ENCODE results near the gene XAB2. TPM values are rescaled to one million over a fixed set of nuclear protein-coding genes. Genes with fewer than 3 reads are reported as not detected.
"Not testable (repeated sequence)": the region's sequence is repeated elsewhere in the genome, so short reads cannot be mapped to it uniquely, and the experiment has no call there.

Gene XAB2
- total and polyA plus RNA-seq, 2 experiments from 2014 or later = 12.2 to 33.0 TPM

DNA sequence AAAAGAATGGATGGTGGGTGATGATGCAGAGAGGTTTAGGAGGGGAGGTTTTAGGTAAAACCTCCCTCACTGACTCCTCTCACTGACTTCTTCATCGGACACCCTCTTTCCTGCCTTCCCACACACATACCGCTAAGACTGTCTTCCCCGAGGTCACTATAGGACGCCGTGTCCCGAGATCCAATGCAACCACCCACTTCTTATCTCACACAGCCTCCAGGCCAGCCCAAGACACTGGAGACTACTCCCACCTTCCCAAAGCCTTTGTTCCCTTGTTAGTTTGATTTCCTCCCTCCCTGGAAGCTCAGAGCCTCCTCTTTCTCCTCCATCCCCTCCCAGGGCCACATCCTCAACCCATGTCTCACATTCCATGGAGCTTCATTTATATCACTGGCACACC, 50.2 kb downstream of the XAB2 start:
- Histone ChIP-seq H3K79me2 (ENCODE audit: insufficient read depth) (no peaks in the 10 kb centered on the region), H3K27me3 (replicated peaks; ENCODE audit: insufficient read depth) (no peaks in the 10 kb centered on the region; the same call in 1 of the 2 replicates), H3K4me3 (no peak overlapping the region), H3K4me1 (ENCODE audit: insufficient read depth) (no peaks in the 10 kb centered on the region), H3K27ac (no peak overlapping the region), H3K9me3 (ENCODE audit: low read depth) (no peaks in the 10 kb centered on the region), H3K9me2 (ENCODE audit: insufficient read depth) (no peaks in the 10 kb centered on the region), H3K4me2 (ENCODE audit: unreplicated experiment) (no peak overlapping the region), H3K36me3 (ENCODE audit: low read depth) (no peaks in the 10 kb centered on the region), H3F3A (ENCODE audit: insufficient read depth) (no peaks in the 10 kb centered on the region), H3K9ac (no peak overlapping the region), H2AFZ (no peak overlapping the region), H4K20me1 (ENCODE audit: insufficient read depth) (no peaks in the 10 kb centered on the region)
- TF ChIP-seq EZH2phosphoT487 (IDR thresholded peaks at IDR 0.05; ENCODE audit: insufficient read depth, low read depth) (no peak), EZH2 (IDR thresholded peaks at IDR 0.05; ENCODE audit: insufficient read depth, poor library complexity, severe bottlenecking) (no peak)
- no peak for DNase-seq
- WGBS, 2 experiments (ENCODE audit: low coverage in 1 of 2, low lambda C conversion rate in 2 of 2, missing lambda C conversion rate in 2 of 2) = 67 to 76% methylated on average over 6 of the region's 6 CpGs
- in situ Hi-C loops (cut with MboI) = no loop called here

DNA sequence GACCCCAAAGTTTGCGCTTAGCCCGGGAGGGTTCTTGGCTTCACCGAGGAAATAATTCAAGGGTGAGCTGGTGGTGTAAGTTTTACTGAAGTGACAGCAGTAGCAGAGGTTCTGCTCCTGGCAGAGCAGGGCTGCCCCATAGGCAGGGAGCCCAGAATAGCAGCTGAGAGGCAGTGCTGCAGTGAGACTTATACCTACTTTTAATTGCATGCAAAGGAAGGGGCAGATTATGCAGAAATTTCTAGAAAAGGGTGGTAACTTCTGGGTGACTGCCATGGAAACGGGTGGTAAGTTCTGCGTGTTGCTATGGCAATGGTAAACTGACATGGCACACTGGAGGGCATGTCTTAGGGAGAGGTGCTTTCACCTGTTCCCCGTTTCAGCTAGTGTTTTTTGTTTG, 51.2 kb downstream of the XAB2 start:
- no peaks in the 10 kb centered on the region for H3K36me3 ChIP-seq (ENCODE audit: low read depth)
- H3K27ac ChIP-seq = no peak overlapping the region
- H3K79me2 ChIP-seq (ENCODE audit: insufficient read depth) = no peaks in the 10 kb centered on the region
- no peaks in the 10 kb centered on the region; the same call in 1 of the 2 replicates for H3K27me3 ChIP-seq (replicated peaks; ENCODE audit: insufficient read depth)
- no peak overlapping the region for H2AFZ ChIP-seq
- no peak overlapping the region for H3K4me3 ChIP-seq
- no peak overlapping the region for H3K9ac ChIP-seq
- no peaks in the 10 kb centered on the region for H3K4me1 ChIP-seq (ENCODE audit: insufficient read depth)
- WGBS, 2 experiments (ENCODE audit: low coverage in 1 of 2, low lambda C conversion rate in 2 of 2, missing lambda C conversion rate in 2 of 2) = 40 to 46% methylated on average over 6 of the region's 6 CpGs
- H3K9me2 ChIP-seq (ENCODE audit: insufficient read depth) = no peaks in the 10 kb centered on the region
- TF ChIP-seq EZH2 (IDR thresholded peaks at IDR 0.05; ENCODE audit: insufficient read depth, poor library complexity, severe bottlenecking) = no peak
- no peak for TF ChIP-seq EZH2phosphoT487 (IDR thresholded peaks at IDR 0.05; ENCODE audit: insufficient read depth, low read depth)
- no peaks in the 10 kb centered on the region for H3F3A ChIP-seq (ENCODE audit: insufficient read depth)
- no peaks in the 10 kb centered on the region for H4K20me1 ChIP-seq (ENCODE audit: insufficient read depth)
- in situ Hi-C loops (cut with MboI) = no loop called here
- H3K9me3 ChIP-seq (ENCODE audit: low read depth) = no peaks in the 10 kb centered on the region
- H3K4me2 ChIP-seq (ENCODE audit: unreplicated experiment) = no peak overlapping the region
- DNase-seq = no peak

DNA sequence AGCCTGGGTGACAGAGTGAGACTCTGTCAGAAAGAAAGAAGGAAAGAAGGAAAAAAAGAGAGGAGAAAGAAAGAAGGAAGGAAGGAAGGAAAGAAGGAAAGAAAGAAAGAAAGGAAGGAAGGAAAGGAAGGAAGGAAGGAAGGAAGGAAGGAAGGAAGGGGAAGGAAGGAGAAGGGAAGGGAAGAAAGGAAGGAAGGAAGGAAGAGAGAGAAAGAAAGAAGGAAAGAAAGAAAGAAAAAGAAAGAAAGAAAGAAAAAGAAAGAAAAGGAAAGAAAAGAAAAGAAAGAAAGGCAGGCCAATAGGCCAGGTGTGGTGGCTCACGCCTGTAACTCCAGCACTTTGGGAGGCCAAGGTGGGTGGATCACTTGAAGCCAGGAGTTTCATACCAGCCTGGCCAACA, 51.9 kb downstream of the XAB2 start:
- H3K36me3 ChIP-seq (ENCODE audit: low read depth); in situ Hi-C loops (cut with MboI); H3K9me3 ChIP-seq (ENCODE audit: low read depth); H3K4me2 ChIP-seq (ENCODE audit: unreplicated experiment); H3K79me2 ChIP-seq (ENCODE audit: insufficient read depth); H3K9ac ChIP-seq; H3K4me1 ChIP-seq (ENCODE audit: insufficient read depth); H3K27me3 ChIP-seq (replicated peaks; ENCODE audit: insufficient read depth); H2AFZ ChIP-seq; DNase-seq; H4K20me1 ChIP-seq (ENCODE audit: insufficient read depth); H3K27ac ChIP-seq; H3K9me2 ChIP-seq (ENCODE audit: insufficient read depth); H3F3A ChIP-seq (ENCODE audit: insufficient read depth); H3K4me3 ChIP-seq: not testable (repeated sequence)
- 86 to 100% methylated on average over 1 of the region's 1 CpG for WGBS, 2 experiments (ENCODE audit: low coverage in 1 of 2, low lambda C conversion rate in 2 of 2, missing lambda C conversion rate in 2 of 2)

DNA sequence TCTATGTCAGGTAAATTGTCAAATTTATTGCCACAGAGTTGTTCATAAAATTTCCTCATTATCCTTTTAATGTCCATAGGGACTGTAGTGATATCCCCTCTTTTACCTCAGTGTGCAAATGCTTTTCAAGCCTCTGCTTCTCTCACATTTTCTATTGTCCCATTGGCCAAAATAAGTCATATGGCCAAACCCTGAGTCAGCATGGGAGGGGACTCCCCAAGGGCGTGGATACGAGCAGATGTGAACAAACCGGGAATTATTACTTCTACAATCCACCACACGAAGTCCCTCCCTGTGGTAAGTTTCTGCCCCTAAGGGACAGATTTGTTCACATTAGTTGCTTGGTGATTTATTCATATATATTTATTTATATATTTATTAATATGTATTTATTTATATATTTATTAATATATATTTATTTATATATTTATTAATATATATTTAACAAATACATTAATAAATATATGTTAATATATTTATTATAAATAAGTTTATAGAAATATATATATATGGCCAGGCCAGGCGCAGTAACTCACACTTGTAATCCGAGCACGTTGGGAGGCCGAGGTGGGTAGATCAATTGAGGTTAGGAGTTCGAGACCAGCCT, 53.8 kb downstream of the XAB2 start:
- H4K20me1 ChIP-seq (ENCODE audit: insufficient read depth) = no peaks in the 10 kb centered on the region
- H3K9ac ChIP-seq = no peak overlapping the region
- DNase-seq = peak; percentile 52
- no peak overlapping the region for H2AFZ ChIP-seq
- 55 to 63% methylated on average over 9 of the region's 9 CpGs for WGBS, 2 experiments (ENCODE audit: low coverage in 1 of 2, low lambda C conversion rate in 2 of 2, missing lambda C conversion rate in 2 of 2)
- no peak overlapping the region for H3K4me3 ChIP-seq
- no peaks in the 10 kb centered on the region for H3K79me2 ChIP-seq (ENCODE audit: insufficient read depth)
- in situ Hi-C loops (cut with MboI) = no loop called here
- no peaks in the 10 kb centered on the region; the same call in 1 of the 2 replicates for H3K27me3 ChIP-seq (replicated peaks; ENCODE audit: insufficient read depth)
- H3K9me3 ChIP-seq (ENCODE audit: low read depth) = no peaks in the 10 kb centered on the region
- H3F3A ChIP-seq (ENCODE audit: insufficient read depth) = no peaks in the 10 kb centered on the region
- H3K4me1 ChIP-seq (ENCODE audit: insufficient read depth) = no peaks in the 10 kb centered on the region
- no peak overlapping the region for H3K4me2 ChIP-seq (ENCODE audit: unreplicated experiment)
- TF ChIP-seq EZH2 (IDR thresholded peaks at IDR 0.05; ENCODE audit: insufficient read depth, poor library complexity, severe bottlenecking) = no peak
- TF ChIP-seq EZH2phosphoT487 (IDR thresholded peaks at IDR 0.05; ENCODE audit: insufficient read depth, low read depth) = no peak
- H3K36me3 ChIP-seq (ENCODE audit: low read depth) = no peaks in the 10 kb centered on the region
- H3K9me2 ChIP-seq (ENCODE audit: insufficient read depth) = no peaks in the 10 kb centered on the region
- H3K27ac ChIP-seq = no peak overlapping the region

DNA sequence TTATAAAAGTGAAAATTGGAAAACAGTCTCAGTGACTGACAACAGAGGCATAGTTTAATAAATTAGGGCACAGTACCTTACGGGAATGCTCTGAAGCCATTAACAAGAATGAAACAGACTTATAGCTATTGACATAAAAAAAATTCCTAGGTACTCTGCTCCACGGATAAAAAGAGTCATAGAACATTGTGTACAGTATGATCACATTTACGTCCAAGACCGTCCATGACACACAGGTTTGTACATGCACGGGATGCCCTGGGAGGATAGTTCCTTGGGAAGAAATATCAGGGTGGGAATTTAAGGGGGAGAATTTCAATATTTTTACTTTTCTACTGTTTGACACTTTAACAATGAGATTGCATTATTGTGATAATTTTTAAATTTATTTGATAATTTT, 58.6 kb downstream of the XAB2 start:
- H3K4me1 ChIP-seq (ENCODE audit: insufficient read depth) = no peaks in the 10 kb centered on the region
- 58 to 61% methylated on average over 5 of the region's 5 CpGs for WGBS, 2 experiments (ENCODE audit: low coverage in 1 of 2, low lambda C conversion rate in 2 of 2, missing lambda C conversion rate in 2 of 2)
- no peaks in the 10 kb centered on the region for H3K79me2 ChIP-seq (ENCODE audit: insufficient read depth)
- in situ Hi-C loops (cut with MboI) = no loop called here
- TF ChIP-seq EZH2phosphoT487 (IDR thresholded peaks at IDR 0.05; ENCODE audit: insufficient read depth, low read depth) = no peak
- no peak for TF ChIP-seq EZH2 (IDR thresholded peaks at IDR 0.05; ENCODE audit: insufficient read depth, poor library complexity, severe bottlenecking)
- H3K4me2 ChIP-seq (ENCODE audit: unreplicated experiment) = no peak overlapping the region
- no peak overlapping the region for H3K27ac ChIP-seq
- H3K36me3 ChIP-seq (ENCODE audit: low read depth) = no peaks in the 10 kb centered on the region
- no peaks in the 10 kb centered on the region for H3K9me2 ChIP-seq (ENCODE audit: insufficient read depth)
- no peaks in the 10 kb centered on the region for H3F3A ChIP-seq (ENCODE audit: insufficient read depth)
- no peaks in the 10 kb centered on the region for H4K20me1 ChIP-seq (ENCODE audit: insufficient read depth)
- H3K27me3 ChIP-seq (replicated peaks; ENCODE audit: insufficient read depth) = no peaks in the 10 kb centered on the region
- H3K9me3 ChIP-seq (ENCODE audit: low read depth) = no peaks in the 10 kb centered on the region
- no peak for DNase-seq
- no peak overlapping the region for H3K9ac ChIP-seq
- H3K4me3 ChIP-seq = no peak overlapping the region
- no peak overlapping the region for H2AFZ ChIP-seq

Small RNA genes lying within 50 kb of the gene (microRNA-seq; reads per million reads assigned to microRNA genes)
- not detected for gene MIR6792 (ENCODE audit: borderline number of aligned reads)

Small RNA genes lying within 50 kb of the gene (small RNA-seq; reads per million reads assigned to genes)
- not detected for gene MIR6792 (ENCODE audit: low read depth, low replicate concordance)

Other genes with a start within 250 kb of the XAB2 start
- gene PEX11G, start 140.5 kb downstream of the XAB2 start, total RNA-seq (2014; rRNA removed; shearing (Covaris generic)) = 4.0 and 5.2 TPM in 2 replicates
- gene PEX11G, start 140.5 kb downstream of the XAB2 start, polyA plus RNA-seq (2016; fragmentation: Nextera tagmentation; extraction: Ambion mirVana) = 6.0 and 6.2 TPM in 2 replicates
- 51.1 and 56.3 TPM in 2 replicates for gene ZNF358, start 113.4 kb downstream of the XAB2 start, total RNA-seq (2014; rRNA removed; shearing (Covaris generic))
- 11.4 and 12.0 TPM in 2 replicates for gene ZNF358, start 113.4 kb downstream of the XAB2 start, polyA plus RNA-seq (2016; fragmentation: Nextera tagmentation; extraction: Ambion mirVana)
- 4.9 and 5.9 TPM in 2 replicates for gene MCOLN1, start 106.9 kb downstream of the XAB2 start, total RNA-seq (2014; rRNA removed; shearing (Covaris generic))
- 28.6 TPM in 2 replicates for gene MCOLN1, start 106.9 kb downstream of the XAB2 start, polyA plus RNA-seq (2016; fragmentation: Nextera tagmentation; extraction: Ambion mirVana)
- 86.6 and 116 TPM in 2 replicates for gene PNPLA6, start 93.8 kb downstream of the XAB2 start, total RNA-seq (2014; rRNA removed; shearing (Covaris generic))
- 65.0 and 67.2 TPM in 2 replicates for gene PNPLA6, start 93.8 kb downstream of the XAB2 start, polyA plus RNA-seq (2016; fragmentation: Nextera tagmentation; extraction: Ambion mirVana)
- gene CAMSAP3, start 33.7 kb downstream of the XAB2 start, total RNA-seq (2014; rRNA removed; shearing (Covaris generic)) = not detected in 2 replicates
- not detected in 2 replicates for gene CAMSAP3, start 33.7 kb downstream of the XAB2 start, polyA plus RNA-seq (2016; fragmentation: Nextera tagmentation; extraction: Ambion mirVana)
- 7.6 and 13.5 TPM in 2 replicates for gene PET100, start 248 bp upstream of the XAB2 start, total RNA-seq (2014; rRNA removed; shearing (Covaris generic))
- gene PET100, start 248 bp upstream of the XAB2 start, polyA plus RNA-seq (2016; fragmentation: Nextera tagmentation; extraction: Ambion mirVana) = 189 and 199 TPM in 2 replicates
- gene PCP2, start 4.2 kb upstream of the XAB2 start, total RNA-seq (2014; rRNA removed; shearing (Covaris generic)) = not detected in 2 replicates
- gene PCP2, start 4.2 kb upstream of the XAB2 start, polyA plus RNA-seq (2016; fragmentation: Nextera tagmentation; extraction: Ambion mirVana) = not detected in 2 replicates
- 1.8 TPM in 1 of 2 replicates, not detected in the other for gene STXBP2, start 7.6 kb upstream of the XAB2 start, total RNA-seq (2014; rRNA removed; shearing (Covaris generic))
- gene STXBP2, start 7.6 kb upstream of the XAB2 start, polyA plus RNA-seq (2016; fragmentation: Nextera tagmentation; extraction: Ambion mirVana) = 1.4 and 2.0 TPM in 2 replicates
- not detected in 2 replicates for gene RETN, start 39.5 kb upstream of the XAB2 start, total RNA-seq (2014; rRNA removed; shearing (Covaris generic))
- not detected in 2 replicates for gene RETN, start 39.5 kb upstream of the XAB2 start, polyA plus RNA-seq (2016; fragmentation: Nextera tagmentation; extraction: Ambion mirVana)
- gene MCEMP1, start 47.5 kb upstream of the XAB2 start, total RNA-seq (2014; rRNA removed; shearing (Covaris generic)) = not detected in 2 replicates
- gene MCEMP1, start 47.5 kb upstream of the XAB2 start, polyA plus RNA-seq (2016; fragmentation: Nextera tagmentation; extraction: Ambion mirVana) = not detected in 2 replicates
- gene TRAPPC5, start 51.3 kb upstream of the XAB2 start, total RNA-seq (2014; rRNA removed; shearing (Covaris generic)) = 68.1 and 134 TPM in 2 replicates
- gene TRAPPC5, start 51.3 kb upstream of the XAB2 start, polyA plus RNA-seq (2016; fragmentation: Nextera tagmentation; extraction: Ambion mirVana) = 203 and 207 TPM in 2 replicates
- not detected in 2 replicates for gene FCER2, start 72.6 kb upstream of the XAB2 start, total RNA-seq (2014; rRNA removed; shearing (Covaris generic))
- gene FCER2, start 72.6 kb upstream of the XAB2 start, polyA plus RNA-seq (2016; fragmentation: Nextera tagmentation; extraction: Ambion mirVana) = 0.33 TPM in 1 of 2 replicates, not detected in the other
- not detected in 2 replicates for gene CLEC4G, start 102.6 kb upstream of the XAB2 start, total RNA-seq (2014; rRNA removed; shearing (Covaris generic))
- not detected in 2 replicates for gene CLEC4G, start 102.6 kb upstream of the XAB2 start, polyA plus RNA-seq (2016; fragmentation: Nextera tagmentation; extraction: Ambion mirVana)
- not detected in 2 replicates for gene CD209, start 118.0 kb upstream of the XAB2 start, total RNA-seq (2014; rRNA removed; shearing (Covaris generic))
- not detected in 2 replicates for gene CD209, start 118.0 kb upstream of the XAB2 start, polyA plus RNA-seq (2016; fragmentation: Nextera tagmentation; extraction: Ambion mirVana)
- not detected in 2 replicates for gene CLEC4M, start 133.7 kb upstream of the XAB2 start, total RNA-seq (2014; rRNA removed; shearing (Covaris generic))
- not detected in 2 replicates for gene CLEC4M, start 133.7 kb upstream of the XAB2 start, polyA plus RNA-seq (2016; fragmentation: Nextera tagmentation; extraction: Ambion mirVana)
- gene EVI5L, start 200.7 kb upstream of the XAB2 start, total RNA-seq (2014; rRNA removed; shearing (Covaris generic)) = 24.3 and 26.8 TPM in 2 replicates
- gene EVI5L, start 200.7 kb upstream of the XAB2 start, polyA plus RNA-seq (2016; fragmentation: Nextera tagmentation; extraction: Ambion mirVana) = 6.9 and 8.4 TPM in 2 replicates
- gene PRR36, start 244.8 kb upstream of the XAB2 start, total RNA-seq (2014; rRNA removed; shearing (Covaris generic)) = not detected in 2 replicates
- 0.10 TPM in 1 of 2 replicates, not detected in the other for gene PRR36, start 244.8 kb upstream of the XAB2 start, polyA plus RNA-seq (2016; fragmentation: Nextera tagmentation; extraction: Ambion mirVana)